NCI-H1436 treated with DMSO at 0.1 percent for 48 hours (cell line): ENCODE results near the gene AKAP7.

Experiments
- DNase-seq: peaks from one replicate; lab custom pipeline; 2025; lab: John Stamatoyannopoulos, UW

The AKAP7 gene

GRCh38 chr6:131199568-131200272 lies 64.5 kb downstream of the AKAP7 start:
- no peak for DNase-seq

- DNase-seq, result no peak
Observed at GRCh38 chr6:131205481-131206244, 70.4 kb downstream of the AKAP7 start.

GRCh38 chr6:131206463-131207251 lies 71.4 kb downstream of the AKAP7 start:
- no peak for DNase-seq

GRCh38 chr6:131208787-131209186 lies 73.5 kb downstream of the AKAP7 start:
- DNase-seq, result no peak

GRCh38 chr6:131210469-131210868 lies 75.2 kb downstream of the AKAP7 start:
- DNase-seq, result no peak

- no peak for DNase-seq
Observed at GRCh38 chr6:131212024-131212423, 76.8 kb downstream of the AKAP7 start.

- DNase-seq, result no peak
Observed at GRCh38 chr6:131212913-131213312, 77.6 kb downstream of the AKAP7 start.

- no peak for DNase-seq
Observed at GRCh38 chr6:131213501-131213990, 78.3 kb downstream of the AKAP7 start.

- no peak for DNase-seq
Observed at GRCh38 chr6:131215219-131215618, 80.0 kb downstream of the AKAP7 start.

- DNase-seq, result no peak
Observed at GRCh38 chr6:131216246-131216645, 81.0 kb downstream of the AKAP7 start.

- DNase-seq, result no peak
Observed at GRCh38 chr6:131222773-131223172, 87.5 kb downstream of the AKAP7 start.

GRCh38 chr6:131223416-131223815 lies 88.1 kb downstream of the AKAP7 start:
- DNase-seq, result no peak

GRCh38 chr6:131225127-131225526 lies 89.9 kb downstream of the AKAP7 start:
- no peak for DNase-seq

GRCh38 chr6:131225959-131226358 lies 90.7 kb downstream of the AKAP7 start:
- no peak for DNase-seq

GRCh38 chr6:131226459-131227157 lies 91.3 kb downstream of the AKAP7 start:
- no peak for DNase-seq

- DNase-seq, result no peak
Observed at GRCh38 chr6:131227158-131227543, 91.9 kb downstream of the AKAP7 start.

- no peak for DNase-seq
Observed at GRCh38 chr6:131231103-131231502, 95.8 kb downstream of the AKAP7 start.

GRCh38 chr6:131231891-131232290 lies 96.6 kb downstream of the AKAP7 start:
- no peak for DNase-seq

- no peak for DNase-seq
Observed at GRCh38 chr6:131244942-131245341, 109.7 kb downstream of the AKAP7 start.

- DNase-seq, result no peak
Observed at GRCh38 chr6:131250122-131250521, 114.9 kb downstream of the AKAP7 start.

GRCh38 chr6:131250936-131251335 lies 115.7 kb downstream of the AKAP7 start:
- no peak for DNase-seq

- DNase-seq, result no peak
Observed at GRCh38 chr6:131251590-131252199, 116.4 kb downstream of the AKAP7 start.
